GM18858 (cell line): ENCODE data around the gene GRIK2.

ENCODE experiments used
- ATAC-seq: cut with Tn5 transposase; IDR thresholded peaks from one replicate; pipeline ENCODE4 v1.9.1; 2021; ENCODE audit not compliant: unreplicated experiment

Gene GRIK2

GRCh38 chr6:101400326-101401135 is 7.0 kb downstream of the GRIK2 start:
- no peak for ATAC-seq

- ATAC-seq, result no peak
Observed at GRCh38 chr6:101401171-101401570, 7.7 kb downstream of the GRIK2 start.

GRCh38 chr6:101401792-101402621 is 8.5 kb downstream of the GRIK2 start:
- no peak for ATAC-seq

GRCh38 chr6:101402622-101403031 is 9.1 kb downstream of the GRIK2 start:
- no peak for ATAC-seq

- no peak for ATAC-seq
Observed at GRCh38 chr6:101403216-101403945, 9.9 kb downstream of the GRIK2 start.

GRCh38 chr6:101404775-101405174 is 11.3 kb downstream of the GRIK2 start:
- ATAC-seq, result no peak

GRCh38 chr6:101413773-101414172 is 20.3 kb downstream of the GRIK2 start:
- no peak for ATAC-seq

- no peak for ATAC-seq
Observed at GRCh38 chr6:101417900-101418299, 24.4 kb downstream of the GRIK2 start.

GRCh38 chr6:101422251-101422650 is 28.7 kb downstream of the GRIK2 start:
- no peak for ATAC-seq

GRCh38 chr6:101422811-101423210 is 29.3 kb downstream of the GRIK2 start:
- ATAC-seq, result no peak

GRCh38 chr6:101429270-101429669 is 35.8 kb downstream of the GRIK2 start:
- no peak for ATAC-seq

GRCh38 chr6:101429845-101430244 is 36.3 kb downstream of the GRIK2 start:
- ATAC-seq, result no peak

- ATAC-seq, result no peak
Observed at GRCh38 chr6:101433141-101433540, 39.6 kb downstream of the GRIK2 start.

GRCh38 chr6:101434601-101435000 is 41.1 kb downstream of the GRIK2 start:
- no peak for ATAC-seq

GRCh38 chr6:101435038-101435437 is 41.5 kb downstream of the GRIK2 start:
- no peak for ATAC-seq

GRCh38 chr6:101439790-101440189 is 46.3 kb downstream of the GRIK2 start:
- no peak for ATAC-seq

GRCh38 chr6:101443315-101443714 is 49.8 kb downstream of the GRIK2 start:
- no peak for ATAC-seq

- ATAC-seq, result no peak
Observed at GRCh38 chr6:101444717-101445116, 51.2 kb downstream of the GRIK2 start.

- no peak for ATAC-seq
Observed at GRCh38 chr6:101445527-101445926, 52.0 kb downstream of the GRIK2 start.

GRCh38 chr6:101450901-101451300 is 57.4 kb downstream of the GRIK2 start:
- no peak for ATAC-seq

GRCh38 chr6:101451981-101452380 is 58.5 kb downstream of the GRIK2 start:
- ATAC-seq, result no peak
